Mucosa of rectum (tissue), 2 donors: ENCODE data around the gene PAQR5.

Source experiments
- H3K27ac ChIP-seq, 2 donors: one replicate each; pipeline ENCODE4 v1.7.0; 2013; ENCODE audit warnings: inconsistent platforms in 2 of 2, low read depth in 2 of 2, low read length in 2 of 2
- H3K27me3 ChIP-seq, 2 donors: one replicate each; pipeline ENCODE4 v1.7.0; 2013; ENCODE audit warnings: low read length in 2 of 2; ENCODE audit not compliant: control insufficient read depth in 2 of 2, insufficient read depth in 2 of 2
- H3K36me3 ChIP-seq, 2 donors: one replicate each; pipeline ENCODE4 v1.7.0; 2013; ENCODE audit warnings: low read length in 2 of 2; ENCODE audit not compliant: control insufficient read depth in 2 of 2, insufficient read depth in 2 of 2
- H3K4me1 ChIP-seq, 2 donors: one replicate each; pipeline ENCODE4 v1.7.0; 2013; ENCODE audit warnings: low read length in 2 of 2, mild to moderate bottlenecking in 1 of 2; ENCODE audit not compliant: control insufficient read depth in 2 of 2, insufficient read depth in 2 of 2
- H3K4me3 ChIP-seq, 2 donors: one replicate each; pipeline ENCODE4 v1.7.0; 2013; ENCODE audit warnings: low read length in 2 of 2
- H3K9ac ChIP-seq, 2 donors: one replicate each; pipeline ENCODE4 v1.7.0; 2013; ENCODE audit warnings: low read length in 2 of 2, low read depth in 1 of 2, mild to moderate bottlenecking in 1 of 2
- H3K9me3 ChIP-seq, 2 donors: one replicate each; pipeline ENCODE4 v1.7.0; 2013; ENCODE audit warnings: low read length in 2 of 2; ENCODE audit not compliant: control insufficient read depth in 2 of 2
- donor health status: healthy.
- donor health status: Normal muscosa, but diverticular disease.

PAQR5 gene, protein sequence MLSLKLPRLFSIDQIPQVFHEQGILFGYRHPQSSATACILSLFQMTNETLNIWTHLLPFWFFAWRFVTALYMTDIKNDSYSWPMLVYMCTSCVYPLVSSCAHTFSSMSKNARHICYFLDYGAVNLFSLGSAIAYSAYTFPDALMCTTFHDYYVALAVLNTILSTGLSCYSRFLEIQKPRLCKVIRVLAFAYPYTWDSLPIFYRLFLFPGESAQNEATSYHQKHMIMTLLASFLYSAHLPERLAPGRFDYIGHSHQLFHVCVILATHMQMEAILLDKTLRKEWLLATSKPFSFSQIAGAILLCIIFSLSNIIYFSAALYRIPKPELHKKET

DNA sequence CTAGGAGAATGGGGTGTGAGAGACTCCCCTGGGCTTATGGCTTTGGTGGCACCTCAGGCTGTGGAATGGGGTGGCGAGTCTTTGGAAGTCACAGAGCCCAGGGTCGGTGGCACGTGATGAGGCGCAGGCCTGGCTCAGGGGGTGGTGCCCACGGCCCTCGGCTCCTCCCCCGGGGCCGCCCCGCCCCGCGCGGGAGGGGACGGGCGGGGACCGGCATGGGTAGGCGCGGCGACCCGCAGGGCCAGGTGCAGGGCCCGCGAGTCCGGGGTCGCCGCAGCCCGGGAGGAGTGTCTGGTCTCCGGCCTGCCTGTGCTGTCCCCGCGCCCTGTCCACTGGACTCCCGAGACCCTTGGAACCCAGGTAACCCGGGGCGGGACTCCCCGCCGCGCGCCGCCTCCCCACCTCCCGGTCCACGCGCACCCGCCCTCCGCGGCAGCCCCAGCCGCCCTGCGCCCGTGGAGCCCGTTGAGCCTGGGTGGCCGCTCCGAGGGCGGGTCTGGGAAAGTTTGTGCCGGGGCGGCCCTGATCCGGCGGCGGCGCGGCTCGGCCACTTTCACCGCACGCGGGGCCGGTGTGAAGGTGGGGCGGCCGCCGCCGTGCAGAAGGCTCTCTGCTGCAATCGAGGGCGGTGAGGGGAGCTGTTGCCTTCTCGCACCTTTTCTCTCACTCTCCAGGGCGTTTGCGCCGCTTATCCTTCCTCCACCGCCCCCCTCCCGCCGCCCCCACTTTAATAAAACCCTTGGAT lies at the start of gene PAQR5:
Gene PAQR5 (plus strand): TSS at position 216 of the 745 bp plus-strand sequence. CDS start 61,169 bp downstream, outside the sequence.
- Histone ChIP-seq H3K9me3 (no peaks in the 10 kb centered on the region), H3K4me3 (peak within 1 kb of the TSS; percentile 58 to 71), H3K27me3 (peaks cover 0 to 4% of the 10 kb centered on the region in 2 donors), H3K9ac (peak within 1 kb of the TSS; percentile 61 to 72), H3K36me3 (no peaks in the 10 kb centered on the region), H3K4me1 (peaks cover 13 to 14% of the 10 kb centered on the region in 2 donors), H3K27ac (peak within 1 kb of the TSS; percentile 48 to 63)

DNA sequence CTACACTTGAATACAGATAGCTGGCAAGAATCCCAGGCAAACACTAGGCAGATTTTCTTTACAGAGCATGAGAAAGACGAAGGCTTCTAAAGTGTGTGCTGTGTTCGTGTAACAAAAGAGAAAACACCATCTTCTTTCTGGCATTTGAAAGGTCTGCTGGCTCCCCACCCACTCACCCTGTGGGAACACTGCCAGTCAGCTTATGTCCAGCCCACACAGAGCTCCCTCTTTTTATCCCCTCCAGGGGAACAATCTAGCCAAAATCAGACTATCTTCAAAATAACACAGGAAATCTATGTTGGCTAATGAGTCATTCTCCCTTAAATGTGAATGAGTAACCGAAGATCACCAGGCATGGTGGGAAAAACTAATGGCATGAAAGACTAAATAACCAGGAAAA lies 45.6 kb upstream of the PAQR5 start:
- no peak overlapping the region for H3K4me3 ChIP-seq
- no peaks in the 10 kb centered on the region for H3K27me3 ChIP-seq
- no peaks in the 10 kb centered on the region for H3K4me1 ChIP-seq
- no peak overlapping the region for H3K27ac ChIP-seq
- no peak overlapping the region for H3K9ac ChIP-seq
- H3K36me3 ChIP-seq, result peaks cover 3 to 10% of the 10 kb centered on the region in 2 donors
- H3K9me3 ChIP-seq, result no peaks in the 10 kb centered on the region

DNA sequence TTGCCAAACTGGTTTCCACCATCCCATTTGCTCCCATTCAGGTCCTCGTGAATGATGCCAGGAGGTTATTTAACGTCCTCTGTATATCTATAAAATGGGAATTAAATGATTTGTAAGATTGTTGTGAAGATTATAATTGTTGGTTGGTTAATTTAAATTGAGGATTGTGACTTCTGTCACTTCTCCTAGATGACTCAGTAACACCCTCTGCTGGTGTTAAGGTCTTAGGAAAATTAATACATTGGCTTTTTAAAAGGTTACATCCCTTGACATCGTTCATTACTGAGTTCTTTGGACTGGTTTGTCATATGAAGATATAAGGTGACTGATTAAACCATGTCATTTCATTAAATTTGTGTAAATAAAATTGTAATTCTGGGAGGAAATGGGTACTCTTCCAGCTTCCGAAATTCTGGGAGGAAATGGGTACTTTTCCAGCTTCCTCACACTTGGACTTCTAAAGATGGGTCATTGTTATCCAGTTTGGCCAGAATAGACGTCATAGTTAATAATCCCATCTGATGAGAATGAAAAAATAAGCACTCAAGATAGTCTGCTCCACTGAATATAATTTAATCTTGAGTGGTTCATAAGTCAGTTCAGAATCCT lies 33.3 kb upstream of the PAQR5 start:
- no peak overlapping the region for H3K9ac ChIP-seq
- no peaks in the 10 kb centered on the region for H3K27me3 ChIP-seq
- no peaks in the 10 kb centered on the region for H3K9me3 ChIP-seq
- peaks cover 10 to 11% of the 10 kb centered on the region in 2 donors for H3K36me3 ChIP-seq
- no peak overlapping the region for H3K27ac ChIP-seq
- H3K4me3 ChIP-seq, result no peak overlapping the region
- no peaks in the 10 kb centered on the region for H3K4me1 ChIP-seq

DNA sequence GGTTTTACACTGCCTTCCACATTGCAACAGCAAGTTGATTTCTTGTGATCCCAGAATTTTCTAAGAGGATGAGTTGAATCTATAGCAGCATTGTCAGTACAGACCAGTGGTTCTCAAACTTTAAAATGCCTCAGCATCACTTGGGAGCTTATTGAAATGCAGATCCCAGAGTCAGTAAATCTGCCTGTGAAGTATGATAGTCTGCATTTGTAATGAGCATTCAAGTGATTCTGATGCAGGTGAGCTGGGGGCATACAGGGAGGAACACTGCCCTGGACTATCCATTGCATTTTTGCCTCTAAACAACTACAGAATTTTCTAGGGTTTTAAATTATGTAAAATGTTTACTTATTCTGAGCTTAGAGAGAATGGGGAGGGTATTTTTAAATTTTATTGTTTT lies 27.5 kb upstream of the PAQR5 start:
- Histone ChIP-seq H3K4me1 (no peaks in the 10 kb centered on the region), H3K9ac (no peak overlapping the region), H3K36me3 (peaks cover 8 to 10% of the 10 kb centered on the region in 2 donors), H3K27ac (no peak overlapping the region), H3K4me3 (no peak overlapping the region), H3K9me3 (no peaks in the 10 kb centered on the region), H3K27me3 (no peaks in the 10 kb centered on the region)

DNA sequence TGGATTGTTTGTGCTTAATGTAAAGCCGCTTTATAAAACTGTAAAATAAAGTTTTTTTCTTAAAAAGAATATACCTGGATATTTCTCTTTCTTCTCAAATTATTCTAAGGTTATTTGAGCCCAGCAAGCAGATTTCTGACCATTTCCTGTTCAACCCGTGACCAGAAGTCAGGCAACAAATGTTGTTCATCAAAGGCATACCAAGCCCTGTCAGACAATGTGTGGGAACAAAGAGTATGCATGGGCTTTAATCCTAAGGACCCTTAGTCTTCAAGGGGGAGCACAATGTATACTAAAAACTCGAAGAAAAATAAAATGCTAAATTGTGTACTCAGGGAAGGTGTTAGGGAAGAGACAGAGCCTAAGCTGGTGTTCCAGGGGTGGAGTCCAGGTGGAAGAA lies 26.6 kb upstream of the PAQR5 start:
- H3K4me3 ChIP-seq, result no peak overlapping the region
- no peaks in the 10 kb centered on the region for H3K4me1 ChIP-seq
- H3K9ac ChIP-seq, result no peak overlapping the region
- H3K27ac ChIP-seq, result no peak overlapping the region
- peaks cover 8 to 10% of the 10 kb centered on the region in 2 donors for H3K36me3 ChIP-seq
- no peaks in the 10 kb centered on the region for H3K9me3 ChIP-seq
- H3K27me3 ChIP-seq, result no peaks in the 10 kb centered on the region

DNA sequence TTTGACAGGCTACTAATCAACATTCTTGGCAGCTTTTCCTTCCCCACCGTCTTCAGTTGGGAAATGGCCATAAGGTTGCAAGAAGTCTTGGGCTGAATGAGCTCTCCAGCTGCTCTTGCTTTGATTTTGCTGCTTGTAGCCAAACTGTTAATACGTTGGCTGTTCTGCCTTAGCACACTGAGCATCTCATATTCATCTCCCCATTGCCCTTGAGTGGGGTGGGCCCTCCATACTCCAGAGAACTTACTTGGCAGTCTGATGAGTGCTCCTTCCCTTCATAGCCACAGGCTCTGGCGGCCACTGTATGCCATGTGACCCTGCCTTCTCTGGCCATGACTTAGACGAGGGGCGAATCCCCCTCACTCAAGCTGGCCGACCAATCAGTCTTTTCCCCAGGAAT lies 25.8 kb upstream of the PAQR5 start:
- Histone ChIP-seq H3K27me3 (no peaks in the 10 kb centered on the region), H3K4me3 (no peak overlapping the region), H3K9me3 (no peaks in the 10 kb centered on the region), H3K4me1 (no peaks in the 10 kb centered on the region), H3K36me3 (peaks cover 8 to 10% of the 10 kb centered on the region in 2 donors), H3K9ac (no peak overlapping the region), H3K27ac (no peak overlapping the region)

DNA sequence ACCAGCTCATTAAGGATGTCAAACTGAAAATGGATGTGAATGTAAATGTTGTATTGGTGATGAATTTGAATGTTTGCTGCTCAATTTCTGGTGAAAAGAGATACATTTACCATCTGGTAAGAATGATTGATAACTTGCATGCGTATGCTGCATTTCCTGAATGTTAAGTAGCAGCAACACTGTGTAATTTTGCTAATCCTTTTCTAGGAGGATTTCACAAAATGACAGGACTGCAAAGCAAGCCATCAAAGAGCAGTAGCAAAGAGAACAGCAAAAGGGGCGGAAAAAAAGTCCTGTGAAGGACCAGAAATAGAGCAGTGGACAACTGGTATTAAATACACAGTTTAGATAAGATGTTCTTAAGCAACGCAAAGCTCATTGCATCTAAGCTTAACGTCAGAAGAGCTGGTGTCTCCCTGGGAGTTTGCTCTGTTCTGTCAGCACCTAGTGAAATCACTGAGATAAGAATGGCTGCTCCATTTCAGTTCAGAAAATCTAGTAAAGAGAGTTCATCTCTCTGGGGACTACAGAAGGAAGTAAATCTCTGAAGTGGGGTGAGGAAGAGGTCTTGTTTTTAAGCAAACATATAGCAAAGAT lies 23.5 kb upstream of the PAQR5 start:
- no peaks in the 10 kb centered on the region for H3K9me3 ChIP-seq
- H3K27ac ChIP-seq, result no peak overlapping the region

DNA sequence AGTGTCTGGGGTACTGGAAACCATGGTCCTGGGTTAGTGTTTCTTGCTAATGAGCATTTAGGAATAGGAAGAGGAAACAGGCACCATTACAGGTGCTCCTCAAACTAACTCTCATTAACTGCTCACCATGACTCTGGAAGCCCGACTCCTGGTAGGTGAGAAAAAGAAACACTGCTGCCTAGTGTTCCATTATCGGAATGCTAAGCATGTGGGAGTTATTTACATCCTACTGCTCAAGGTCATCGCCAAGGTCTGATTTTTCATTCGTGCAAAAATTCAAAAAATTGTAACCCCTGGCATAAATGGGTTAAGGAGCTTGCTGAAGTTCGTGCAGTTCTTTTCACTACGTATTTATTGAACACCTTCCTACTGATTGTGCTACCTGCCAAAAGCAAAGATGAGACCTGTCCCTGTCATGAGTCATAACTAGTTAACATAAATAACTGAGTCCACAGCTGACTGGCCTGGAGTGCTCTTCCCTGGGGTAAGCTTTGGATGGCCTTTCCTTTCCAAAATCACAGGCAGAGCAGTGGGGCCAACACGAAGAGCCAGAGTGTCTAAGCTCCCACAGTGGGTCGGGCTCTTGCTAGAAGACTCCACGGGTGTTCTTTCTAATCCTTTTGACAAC lies 22.7 kb upstream of the PAQR5 start:
- Histone ChIP-seq H3K9ac (no peak overlapping the region), H3K36me3 (no peaks in the 10 kb centered on the region), H3K27ac (no peak overlapping the region), H3K9me3 (no peaks in the 10 kb centered on the region), H3K4me3 (no peak overlapping the region), H3K27me3 (no peaks in the 10 kb centered on the region), H3K4me1 (no peaks in the 10 kb centered on the region)

More for the DNA sequence above, 23.5 kb upstream of the PAQR5 start:
- Histone ChIP-seq H3K36me3 (no peaks in the 10 kb centered on the region), H3K4me3 (no peak overlapping the region), H3K27me3 (no peaks in the 10 kb centered on the region), H3K4me1 (no peaks in the 10 kb centered on the region), H3K9ac (no peak overlapping the region)

DNA sequence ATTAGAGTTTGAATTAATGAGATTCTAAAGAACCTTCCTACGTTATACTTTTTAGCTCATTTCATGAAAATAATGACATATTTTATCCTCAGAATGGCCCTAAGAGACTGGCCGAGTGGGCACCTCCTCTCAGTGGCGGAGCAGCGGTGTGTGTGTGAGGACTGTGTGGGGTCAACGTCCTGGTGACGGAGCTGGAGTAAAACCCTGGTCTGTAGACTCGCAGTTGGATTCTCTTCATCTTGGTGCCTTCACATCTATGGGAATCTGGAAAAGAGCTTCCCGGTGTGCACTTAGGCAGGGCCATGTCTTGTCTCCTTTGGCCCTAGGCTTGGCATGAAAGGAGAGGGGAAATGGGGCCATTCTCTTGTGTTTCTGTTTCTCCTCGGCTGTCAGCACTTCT lies 21.4 kb upstream of the PAQR5 start:
- Histone ChIP-seq H3K27me3 (no peaks in the 10 kb centered on the region), H3K36me3 (no peaks in the 10 kb centered on the region), H3K27ac (no peak overlapping the region), H3K9me3 (no peaks in the 10 kb centered on the region), H3K4me1 (no peaks in the 10 kb centered on the region), H3K9ac (no peak overlapping the region), H3K4me3 (no peak overlapping the region)
